Left lobe of liver (tissue), 2 donors: ENCODE data around the gene CBX1. TPM values are rescaled to one million over a fixed set of nuclear protein-coding genes. Genes with fewer than 3 reads are reported as not detected.

ENCODE experiments used
- ATAC-seq: fragments of 200-7000 bp; cut with Tn5 transposase; one replicate; pipeline ENCODE4 v1.9.1; 2020; ENCODE audit warnings: mild to moderate bottlenecking, moderate library complexity
- DNase-seq: peaks from one replicate; pipeline ENCODE4 v3.0.0-alpha.2; 2020; ENCODE audit warnings: low spot score
- total RNA-seq: library from RNA; stranded (reverse); gene quantifications from one replicate; pipeline ENCODE4 v1.2.1, GENCODE V29; 2021
- donor health status: DM: no; HTN: no; CAD: no; lungs with moderate emphysema.
- donor health status: DM: no; HTN: yes; CAD: no.

Gene CBX1
- total RNA-seq, 1 donor from 2014 or later = 8.2 TPM

DNA sequence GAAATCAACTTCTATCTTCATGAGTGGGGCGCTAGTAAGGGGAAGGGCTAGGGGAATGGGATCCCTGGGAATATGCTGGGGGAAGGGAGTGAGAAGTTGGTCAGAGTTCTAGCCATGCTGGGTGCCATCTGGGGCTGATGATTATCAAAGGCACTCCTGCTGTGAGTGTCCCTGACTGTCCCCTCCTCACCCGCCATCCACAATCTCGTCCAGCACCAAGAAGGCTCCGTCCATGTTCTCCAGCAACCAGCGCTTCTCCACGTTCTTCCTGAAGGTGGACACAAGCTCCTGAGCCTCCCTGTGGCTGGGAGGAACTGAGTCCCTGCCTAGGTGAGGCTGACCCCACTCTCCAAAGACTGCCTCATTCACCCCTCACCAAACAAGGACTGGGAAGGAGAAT, 69.3 kb downstream of the CBX1 start:
- DNase-seq = no peak
- ATAC-seq = no peak

- ATAC-seq (no peak), DNase-seq (no peak)
These were observed 70.7 kb downstream of the CBX1 start for GRCh38 chr17:48030531-48030930.

GRCh38 chr17:48028736-48029135, 72.5 kb downstream of the CBX1 start:
- DNase-seq (no peak), ATAC-seq (no peak)

GRCh38 chr17:48027322-48027981, 73.8 kb downstream of the CBX1 start:
- DNase-seq (no peak), ATAC-seq (no peak)

DNA sequence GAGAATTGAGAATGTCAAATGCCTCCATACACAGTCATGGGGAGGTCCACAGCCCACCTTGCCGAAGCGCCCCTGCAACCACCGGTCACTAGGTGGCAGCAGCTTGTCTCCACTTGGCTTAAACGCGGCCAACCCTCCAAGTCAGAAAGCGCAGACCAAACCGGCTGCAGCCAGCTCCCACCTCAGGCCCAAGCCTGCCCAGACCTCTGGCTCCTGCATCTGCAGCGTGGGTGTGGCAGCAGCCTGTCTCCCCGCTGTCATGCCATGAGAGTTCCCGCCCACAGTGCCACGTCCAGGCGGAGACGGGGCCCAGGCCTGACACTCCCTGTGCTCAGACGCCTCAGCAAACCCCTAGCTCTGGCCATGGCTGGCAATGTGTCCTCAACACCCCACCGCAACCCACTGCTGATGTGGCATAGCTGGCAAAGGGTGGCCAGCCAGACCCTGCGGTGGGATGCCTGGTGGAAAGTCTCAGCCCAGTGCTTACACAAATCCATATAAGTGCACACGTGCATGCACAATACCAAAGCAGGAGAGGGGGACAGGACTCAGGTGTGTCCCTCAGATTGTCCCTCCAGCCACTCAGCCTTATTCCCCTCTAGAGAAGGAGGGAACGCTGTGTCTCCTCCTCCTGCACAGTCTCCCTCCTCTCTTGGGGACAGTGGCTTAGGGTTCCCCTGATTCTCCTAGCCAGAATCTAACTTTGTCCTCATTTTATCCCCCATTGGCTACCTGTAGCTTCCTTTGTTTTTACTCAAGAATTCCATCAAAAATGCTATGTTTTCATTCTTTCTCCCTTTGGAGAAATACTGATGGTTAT, 74.6 kb downstream of the CBX1 start:
- ATAC-seq (peak; percentile 55), DNase-seq (peak; percentile 81)

DNA sequence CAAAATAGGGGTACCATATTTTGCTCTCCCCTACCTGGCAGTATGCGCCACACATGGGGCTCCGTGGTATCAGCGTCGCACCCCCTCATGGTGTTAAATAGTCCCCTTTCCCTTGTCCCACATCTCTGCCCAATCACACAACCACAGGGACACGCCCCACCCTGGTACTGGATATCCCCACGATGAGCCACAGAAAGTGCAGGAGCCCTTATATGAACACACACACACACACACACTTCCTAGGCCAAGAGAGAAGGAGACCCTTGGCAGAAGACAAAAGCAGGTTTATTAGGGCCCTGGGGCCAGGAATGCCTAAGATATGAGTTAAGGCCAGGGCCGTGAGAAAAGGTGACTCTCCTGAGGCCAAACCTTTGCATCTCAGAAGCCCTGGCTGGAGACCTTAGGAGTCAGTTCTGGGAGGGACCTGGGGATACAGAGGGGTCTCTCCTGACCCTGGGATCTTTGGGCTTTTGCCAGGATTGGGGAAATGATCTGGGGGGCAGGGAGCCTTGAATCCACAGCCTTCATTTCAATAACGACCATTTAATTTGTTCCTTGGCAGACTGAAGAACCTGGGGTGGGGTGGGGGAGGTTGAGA, 75.3 kb downstream of the CBX1 start:
- no peak for DNase-seq

GRCh38 chr17:48025040-48025903, 76.0 kb downstream of the CBX1 start:
- DNase-seq = peak; percentile 98

More for the DNA sequence above, 75.3 kb downstream of the CBX1 start:
- no peak for ATAC-seq

GRCh38 chr17:48024149-48025039, 76.9 kb downstream of the CBX1 start:
- ATAC-seq (no peak), DNase-seq (peak; percentile 53)

More at GRCh38 chr17:48025040-48025903, 76.0 kb downstream of the CBX1 start:
- ATAC-seq = peak; percentile 90

GRCh38 chr17:48023400-48024148, 77.7 kb downstream of the CBX1 start:
- ATAC-seq (peak; percentile 67), DNase-seq (peak; percentile 89)

GRCh38 chr17:48022901-48023300, 78.4 kb downstream of the CBX1 start:
- ATAC-seq (no peak), DNase-seq (no peak)

- DNase-seq (no peak), ATAC-seq (no peak)
These were observed 79.3 kb downstream of the CBX1 start for GRCh38 chr17:48021934-48022333.

Other genes starting within 250 kb of the CBX1 start
- 5.4 TPM for gene SP2, start 205.2 kb downstream of the CBX1 start, total RNA-seq
- gene PNPO, start 159.9 kb downstream of the CBX1 start, total RNA-seq = 128 TPM
- gene PRR15L, start 143.6 kb downstream of the CBX1 start, total RNA-seq = 1.3 TPM
- 107 TPM for gene CDK5RAP3, start 130.4 kb downstream of the CBX1 start, total RNA-seq
- 23.1 TPM for gene COPZ2, start 63.7 kb downstream of the CBX1 start, total RNA-seq
- gene NFE2L1, start 53.1 kb downstream of the CBX1 start, total RNA-seq = 150 TPM
- 9.8 TPM for gene SNX11, start 6.3 kb upstream of the CBX1 start, total RNA-seq